ENCODE results near the gene OMP. TPM values are rescaled to one million over a fixed set of nuclear protein-coding genes. Genes with fewer than 3 reads are reported as not detected.

The OMP gene
- polyA plus RNA-seq, 1 donor from 2014 or later: not detected

DNA sequence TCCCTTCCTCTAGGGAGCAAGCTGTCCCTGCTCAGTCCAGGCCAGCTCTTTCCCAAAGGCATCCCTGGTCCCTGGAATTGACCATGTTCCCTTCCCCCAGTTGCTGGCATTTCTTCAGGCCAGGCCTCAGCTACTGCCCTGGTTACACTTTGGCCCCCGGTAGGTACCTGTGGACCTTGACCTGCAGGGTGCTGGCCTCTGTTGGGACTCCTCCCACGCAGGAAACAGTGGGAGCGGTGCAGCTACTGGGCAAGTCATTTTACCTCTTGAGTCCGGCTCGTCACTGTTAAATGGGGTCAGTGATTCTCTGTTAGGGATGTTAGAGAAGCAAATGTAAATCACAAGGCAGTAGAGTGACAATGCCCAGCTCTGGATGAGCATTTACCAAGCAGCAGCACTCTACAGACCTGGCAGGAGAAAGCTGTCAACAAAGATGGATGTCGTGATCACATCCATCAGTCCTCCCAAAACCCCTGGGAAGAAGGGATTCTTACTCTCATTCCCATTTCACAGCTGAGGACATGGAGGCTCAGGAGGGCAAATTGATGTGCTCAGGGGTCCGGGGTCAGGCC lies 42.3 kb downstream of the OMP start:
- Histone ChIP-seq H3K4me3 (ENCODE audit: low read length) (no peak overlapping the region), H3K9ac (ENCODE audit: low read length) (no peak overlapping the region), H3K36me3 (ENCODE audit: insufficient read depth, low read length) (no peaks in the 10 kb centered on the region), H4K20me1 (ENCODE audit: insufficient read depth) (no peaks in the 10 kb centered on the region), H3F3A (ENCODE audit: insufficient read depth, low read length, poor library complexity, severe bottlenecking) (no peaks in the 10 kb centered on the region), H3K79me2 (replicated peaks; ENCODE audit: insufficient read depth, low read length) (no peaks in the 10 kb centered on the region), H3K9me2 (ENCODE audit: insufficient read depth, low read length) (no peaks in the 10 kb centered on the region), H2AFZ (ENCODE audit: low read depth, low read length) (no peak overlapping the region), H3K9me3 (ENCODE audit: low read length) (no peaks in the 10 kb centered on the region), H3K27ac (ENCODE audit: low read length) (no peak overlapping the region), H3K27me3 (ENCODE audit: insufficient read depth, low read depth, low read length) (no peaks in the 10 kb centered on the region), H3K4me2 (ENCODE audit: low read length) (no peak overlapping the region)
- TF ChIP-seq, protein P1, sequence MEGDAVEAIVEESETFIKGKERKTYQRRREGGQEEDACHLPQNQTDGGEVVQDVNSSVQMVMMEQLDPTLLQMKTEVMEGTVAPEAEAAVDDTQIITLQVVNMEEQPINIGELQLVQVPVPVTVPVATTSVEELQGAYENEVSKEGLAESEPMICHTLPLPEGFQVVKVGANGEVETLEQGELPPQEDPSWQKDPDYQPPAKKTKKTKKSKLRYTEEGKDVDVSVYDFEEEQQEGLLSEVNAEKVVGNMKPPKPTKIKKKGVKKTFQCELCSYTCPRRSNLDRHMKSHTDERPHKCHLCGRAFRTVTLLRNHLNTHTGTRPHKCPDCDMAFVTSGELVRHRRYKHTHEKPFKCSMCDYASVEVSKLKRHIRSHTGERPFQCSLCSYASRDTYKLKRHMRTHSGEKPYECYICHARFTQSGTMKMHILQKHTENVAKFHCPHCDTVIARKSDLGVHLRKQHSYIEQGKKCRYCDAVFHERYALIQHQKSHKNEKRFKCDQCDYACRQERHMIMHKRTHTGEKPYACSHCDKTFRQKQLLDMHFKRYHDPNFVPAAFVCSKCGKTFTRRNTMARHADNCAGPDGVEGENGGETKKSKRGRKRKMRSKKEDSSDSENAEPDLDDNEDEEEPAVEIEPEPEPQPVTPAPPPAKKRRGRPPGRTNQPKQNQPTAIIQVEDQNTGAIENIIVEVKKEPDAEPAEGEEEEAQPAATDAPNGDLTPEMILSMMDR (IDR thresholded peaks at IDR 0.05; ENCODE audit: poor library complexity, severe bottlenecking): no peak
- no peak for TF ChIP-seq EZH2 (IDR thresholded peaks at IDR 0.05; ENCODE audit: borderline replicate concordance, insufficient read depth, low read length, poor library complexity, severe bottlenecking)
- no peak for TF ChIP-seq SMC3 (conservative IDR thresholded peaks at IDR 0.05; ENCODE audit: poor library complexity)
- TF ChIP-seq POLR2AphosphoS5 (IDR thresholded peaks at IDR 0.05): no peak
- TF ChIP-seq TAF1 (IDR thresholded peaks at IDR 0.05; ENCODE audit: low read depth): no peak
- no peak for TF ChIP-seq EP300 (conservative IDR thresholded peaks at IDR 0.05; ENCODE audit: poor library complexity, severe bottlenecking)
- TF ChIP-seq MXI1 (conservative IDR thresholded peaks at IDR 0.05; ENCODE audit: poor library complexity, severe bottlenecking): no peak
- TF ChIP-seq RAD21 (conservative IDR thresholded peaks at IDR 0.05): no peak
- TF ChIP-seq, protein P2, sequence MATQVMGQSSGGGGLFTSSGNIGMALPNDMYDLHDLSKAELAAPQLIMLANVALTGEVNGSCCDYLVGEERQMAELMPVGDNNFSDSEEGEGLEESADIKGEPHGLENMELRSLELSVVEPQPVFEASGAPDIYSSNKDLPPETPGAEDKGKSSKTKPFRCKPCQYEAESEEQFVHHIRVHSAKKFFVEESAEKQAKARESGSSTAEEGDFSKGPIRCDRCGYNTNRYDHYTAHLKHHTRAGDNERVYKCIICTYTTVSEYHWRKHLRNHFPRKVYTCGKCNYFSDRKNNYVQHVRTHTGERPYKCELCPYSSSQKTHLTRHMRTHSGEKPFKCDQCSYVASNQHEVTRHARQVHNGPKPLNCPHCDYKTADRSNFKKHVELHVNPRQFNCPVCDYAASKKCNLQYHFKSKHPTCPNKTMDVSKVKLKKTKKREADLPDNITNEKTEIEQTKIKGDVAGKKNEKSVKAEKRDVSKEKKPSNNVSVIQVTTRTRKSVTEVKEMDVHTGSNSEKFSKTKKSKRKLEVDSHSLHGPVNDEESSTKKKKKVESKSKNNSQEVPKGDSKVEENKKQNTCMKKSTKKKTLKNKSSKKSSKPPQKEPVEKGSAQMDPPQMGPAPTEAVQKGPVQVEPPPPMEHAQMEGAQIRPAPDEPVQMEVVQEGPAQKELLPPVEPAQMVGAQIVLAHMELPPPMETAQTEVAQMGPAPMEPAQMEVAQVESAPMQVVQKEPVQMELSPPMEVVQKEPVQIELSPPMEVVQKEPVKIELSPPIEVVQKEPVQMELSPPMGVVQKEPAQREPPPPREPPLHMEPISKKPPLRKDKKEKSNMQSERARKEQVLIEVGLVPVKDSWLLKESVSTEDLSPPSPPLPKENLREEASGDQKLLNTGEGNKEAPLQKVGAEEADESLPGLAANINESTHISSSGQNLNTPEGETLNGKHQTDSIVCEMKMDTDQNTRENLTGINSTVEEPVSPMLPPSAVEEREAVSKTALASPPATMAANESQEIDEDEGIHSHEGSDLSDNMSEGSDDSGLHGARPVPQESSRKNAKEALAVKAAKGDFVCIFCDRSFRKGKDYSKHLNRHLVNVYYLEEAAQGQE (IDR thresholded peaks at IDR 0.05; ENCODE audit: borderline replicate concordance): no peak

DNA sequence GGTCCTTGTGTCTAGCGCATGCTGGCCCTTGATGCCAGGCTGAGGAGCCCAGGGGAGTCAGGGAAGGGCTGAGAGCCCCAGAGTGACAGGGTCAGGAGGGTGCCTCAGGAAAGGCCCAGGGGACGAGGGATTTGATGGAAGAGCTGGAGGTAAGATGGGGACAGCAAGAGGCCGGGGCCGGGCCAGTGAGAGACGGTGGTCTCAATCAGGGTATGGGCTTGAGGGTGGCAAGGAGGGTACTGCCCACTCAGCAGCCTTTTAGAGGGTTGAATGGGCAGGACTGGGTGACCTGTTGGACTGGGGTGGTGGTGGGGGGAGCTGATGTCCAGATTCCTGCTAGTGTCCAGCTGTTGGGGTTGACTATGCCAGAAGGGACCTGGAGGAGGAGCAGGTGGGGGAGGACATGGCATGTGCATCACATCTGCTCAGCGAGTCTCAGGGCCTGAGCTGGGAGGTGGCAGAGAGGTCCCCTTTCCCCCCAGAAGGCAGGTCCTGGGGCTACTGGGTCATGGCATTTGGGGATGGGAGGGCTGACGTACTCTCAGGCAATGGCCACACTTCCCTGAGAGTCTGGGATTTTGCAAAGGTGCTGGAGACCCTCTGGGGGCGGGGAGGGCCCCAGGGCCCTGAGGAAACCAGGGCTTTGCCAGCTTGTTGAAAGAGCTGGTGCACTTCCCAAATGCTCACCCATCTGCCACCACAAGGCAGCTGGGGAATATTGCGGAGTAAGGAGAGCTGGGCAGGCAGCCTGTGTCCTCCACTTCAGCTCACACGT lies 43.8 kb downstream of the OMP start:
- Histone ChIP-seq H3K36me3 (ENCODE audit: insufficient read depth, low read length) (no peaks in the 10 kb centered on the region), H3K27ac (ENCODE audit: low read length) (no peak overlapping the region), H4K20me1 (ENCODE audit: insufficient read depth) (no peaks in the 10 kb centered on the region), H3K9me3 (ENCODE audit: low read length) (no peaks in the 10 kb centered on the region), H3K4me3 (ENCODE audit: low read length) (no peak overlapping the region), H3K4me2 (ENCODE audit: low read length) (no peak overlapping the region), H3K27me3 (ENCODE audit: insufficient read depth, low read depth, low read length) (no peaks in the 10 kb centered on the region), H3K9me2 (ENCODE audit: insufficient read depth, low read length) (no peaks in the 10 kb centered on the region), H3F3A (ENCODE audit: insufficient read depth, low read length, poor library complexity, severe bottlenecking) (no peaks in the 10 kb centered on the region), H3K9ac (ENCODE audit: low read length) (no peak overlapping the region), H2AFZ (ENCODE audit: low read depth, low read length) (no peak overlapping the region), H3K79me2 (replicated peaks; ENCODE audit: insufficient read depth, low read length) (no peaks in the 10 kb centered on the region)
- TF ChIP-seq, protein P1 (IDR thresholded peaks at IDR 0.05; ENCODE audit: poor library complexity, severe bottlenecking): no peak
- TF ChIP-seq, protein P2 (IDR thresholded peaks at IDR 0.05; ENCODE audit: borderline replicate concordance): no peak
- no peak for TF ChIP-seq TAF1 (IDR thresholded peaks at IDR 0.05; ENCODE audit: low read depth)
- TF ChIP-seq SMC3 (conservative IDR thresholded peaks at IDR 0.05; ENCODE audit: poor library complexity): no peak
- TF ChIP-seq EZH2 (IDR thresholded peaks at IDR 0.05; ENCODE audit: borderline replicate concordance, insufficient read depth, low read length, poor library complexity, severe bottlenecking): no peak
- TF ChIP-seq RAD21 (conservative IDR thresholded peaks at IDR 0.05): no peak
- TF ChIP-seq POLR2AphosphoS5 (IDR thresholded peaks at IDR 0.05): no peak
- TF ChIP-seq EP300 (conservative IDR thresholded peaks at IDR 0.05; ENCODE audit: poor library complexity, severe bottlenecking): no peak
